ENCODE measurements around the gene DPCD. TPM values are rescaled to one million over a fixed set of nuclear protein-coding genes. Genes with fewer than 3 reads are reported as not detected.

The DPCD gene
- total RNA-seq, 1 experiment from 2014 or later: 39.5 TPM

DNA sequence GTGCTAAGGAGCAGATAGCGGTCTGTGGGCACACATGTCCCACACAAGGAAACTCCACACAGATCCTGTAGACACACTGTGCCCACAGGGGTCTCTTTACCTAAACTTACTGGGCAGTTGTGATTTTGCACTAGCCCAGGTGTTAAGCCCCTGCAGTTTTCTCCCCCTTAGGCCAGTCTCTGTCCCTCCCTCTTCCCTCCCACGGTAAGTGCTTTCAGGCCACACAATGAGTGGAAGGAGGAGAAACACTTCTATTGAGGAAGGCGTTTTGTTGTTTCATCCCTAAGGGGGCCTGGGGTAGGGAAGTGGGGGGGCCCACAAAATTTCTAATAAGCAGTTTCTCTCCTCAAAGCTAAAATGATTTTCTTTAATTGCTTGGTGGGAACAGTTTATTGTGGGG lies 55.4 kb downstream of the DPCD start:
- H4K20me1 ChIP-seq (ENCODE audit: insufficient read depth): no peaks in the 10 kb centered on the region
- ChIA-PET RAD21 (ENCODE audit: low non-redundant PET in 1 of 2, low total read pairs in 2 of 2, uncharacterized antibody in 2 of 2, unreplicated experiment in 2 of 2) (no interaction called here), POLR2A (no interaction called here), CTCF (no interaction called here)
- H3K27me3 ChIP-seq (ENCODE audit: insufficient read depth, low read length): no peaks in the 10 kb centered on the region
- BruUV-seq (replicated peaks): no TSS peak
- no peak overlapping the region for H3K27ac ChIP-seq (ENCODE audit: low read depth, low read length)
- intact Hi-C loops (cut with micrococcal nuclease): no loop called here
- DNase-seq (ENCODE audit: low read depth, low spot score): no peak
- H3K9me3 ChIP-seq (ENCODE audit: control insufficient read depth in 1 of 2, insufficient read depth in 1 of 2, low read depth in 1 of 2, low read length in 2 of 2): no peaks in the 10 kb centered on the region
- no peaks in the 10 kb centered on the region for H3K79me2 ChIP-seq (ENCODE audit: insufficient read depth, low read length)
- no peaks in the 10 kb centered on the region for H3K36me3 ChIP-seq (ENCODE audit: control insufficient read depth in 1 of 2, insufficient read depth in 2 of 2, low read length in 2 of 2)
- no peak overlapping the region for H3K4me3 ChIP-seq (replicated peaks in 1 of 2; ENCODE audit: low read depth in 1 of 2, low read length in 2 of 2)
- H3K4me1 ChIP-seq (ENCODE audit: control insufficient read depth in 1 of 2, insufficient read depth in 2 of 2, low read length in 2 of 2): no peaks in the 10 kb centered on the region
- H2AFZ ChIP-seq (ENCODE audit: low read depth, low read length, poor library complexity, severe bottlenecking): no peak overlapping the region
- H3K9ac ChIP-seq (ENCODE audit: low read length): no peak overlapping the region
- no peak for ATAC-seq
- H3K4me2 ChIP-seq (ENCODE audit: low read length): no peak overlapping the region
- H3K9me2 ChIP-seq (ENCODE audit: insufficient read depth): no peaks in the 10 kb centered on the region
- no peak for TF ChIP-seq EGR1 (IDR thresholded peaks at IDR 0.05; ENCODE audit: low read depth)
- TF ChIP-seq SRF (IDR thresholded peaks at IDR 0.05; ENCODE audit: low read depth): no peak

DNA sequence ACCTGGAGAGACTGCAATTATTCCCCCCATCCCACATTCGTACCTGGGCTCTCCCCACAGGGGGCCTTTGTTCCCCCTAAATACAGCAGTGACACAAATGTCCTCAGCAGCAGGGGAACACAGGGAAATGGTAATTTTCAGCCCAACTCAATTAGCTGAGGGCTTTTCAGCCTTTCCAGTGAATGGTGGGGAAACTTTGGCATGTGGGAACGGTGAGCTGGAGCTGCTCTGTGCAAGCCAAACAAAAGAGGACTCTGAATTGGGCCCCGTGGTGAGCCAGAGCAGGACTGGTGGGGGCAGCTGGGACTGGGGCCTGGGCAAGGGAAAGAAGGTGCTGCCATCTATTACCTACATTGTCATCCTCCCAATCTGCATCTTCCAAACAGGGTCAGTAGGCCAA lies 55.9 kb downstream of the DPCD start:
- Histone ChIP-seq H3K4me3 (replicated peaks in 1 of 2; ENCODE audit: low read depth in 1 of 2, low read length in 2 of 2) (no peak overlapping the region), H3K4me2 (ENCODE audit: low read length) (no peak overlapping the region), H3K9me3 (ENCODE audit: control insufficient read depth in 1 of 2, insufficient read depth in 1 of 2, low read depth in 1 of 2, low read length in 2 of 2) (no peaks in the 10 kb centered on the region), H3K4me1 (ENCODE audit: control insufficient read depth in 1 of 2, insufficient read depth in 2 of 2, low read length in 2 of 2) (no peaks in the 10 kb centered on the region), H2AFZ (ENCODE audit: low read depth, low read length, poor library complexity, severe bottlenecking) (no peak overlapping the region), H3K36me3 (ENCODE audit: control insufficient read depth in 1 of 2, insufficient read depth in 2 of 2, low read length in 2 of 2) (no peaks in the 10 kb centered on the region), H3K9me2 (ENCODE audit: insufficient read depth) (no peaks in the 10 kb centered on the region), H3K27ac (ENCODE audit: low read depth, low read length) (no peak overlapping the region), H4K20me1 (ENCODE audit: insufficient read depth) (no peaks in the 10 kb centered on the region), H3K27me3 (ENCODE audit: insufficient read depth, low read length) (no peaks in the 10 kb centered on the region), H3K9ac (ENCODE audit: low read length) (no peak overlapping the region), H3K79me2 (ENCODE audit: insufficient read depth, low read length) (no peaks in the 10 kb centered on the region)
- DNase-seq (ENCODE audit: low read depth, low spot score): no peak
- intact Hi-C loops (cut with micrococcal nuclease): no loop called here
- CTCF ChIA-PET: no interaction called here
- no TSS peak for BruUV-seq (replicated peaks)
- ATAC-seq: no peak
- RAD21 ChIA-PET (ENCODE audit: low non-redundant PET in 1 of 2, low total read pairs in 2 of 2, uncharacterized antibody in 2 of 2, unreplicated experiment in 2 of 2): no interaction called here
- POLR2A ChIA-PET: no interaction called here
- TF ChIP-seq ZFX (IDR thresholded peaks at IDR 0.05): no peak
- no peak for TF ChIP-seq YY1 (IDR thresholded peaks at IDR 0.05; ENCODE audit: extremely low read depth, insufficient replicate concordance, low read depth, low read length)
- no peak for TF ChIP-seq JUND (IDR thresholded peaks at IDR 0.05)
- TF ChIP-seq FOSL1 (IDR thresholded peaks at IDR 0.05; ENCODE audit: low read depth): no peak
- TF ChIP-seq, protein P1, sequence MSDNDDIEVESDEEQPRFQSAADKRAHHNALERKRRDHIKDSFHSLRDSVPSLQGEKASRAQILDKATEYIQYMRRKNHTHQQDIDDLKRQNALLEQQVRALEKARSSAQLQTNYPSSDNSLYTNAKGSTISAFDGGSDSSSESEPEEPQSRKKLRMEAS (IDR thresholded peaks at IDR 0.05): no peak
- TF ChIP-seq EZH2 (IDR thresholded peaks at IDR 0.05): no peak
- no peak for TF ChIP-seq RAD21 (IDR thresholded peaks at IDR 0.05; ENCODE audit: low read depth)
- no peak for TF ChIP-seq ELF1 (IDR thresholded peaks at IDR 0.05; ENCODE audit: borderline replicate concordance, low read depth)
- TF ChIP-seq SIN3A (IDR thresholded peaks at IDR 0.05; ENCODE audit: low read depth): no peak
- TF ChIP-seq ZBTB33 (IDR thresholded peaks at IDR 0.05; ENCODE audit: extremely low read depth, insufficient replicate concordance, low read length): no peak
- TF ChIP-seq POLR2A (IDR thresholded peaks at IDR 0.05; ENCODE audit: borderline replicate concordance, extremely low read depth, insufficient read depth, insufficient read length): no peak
- TF ChIP-seq CBX3 (IDR thresholded peaks at IDR 0.05; ENCODE audit: low read depth): no peak
- no peak for TF ChIP-seq POLR2AphosphoS5 (IDR thresholded peaks at IDR 0.05; ENCODE audit: low read depth, low read length)
- TF ChIP-seq, protein P2, sequence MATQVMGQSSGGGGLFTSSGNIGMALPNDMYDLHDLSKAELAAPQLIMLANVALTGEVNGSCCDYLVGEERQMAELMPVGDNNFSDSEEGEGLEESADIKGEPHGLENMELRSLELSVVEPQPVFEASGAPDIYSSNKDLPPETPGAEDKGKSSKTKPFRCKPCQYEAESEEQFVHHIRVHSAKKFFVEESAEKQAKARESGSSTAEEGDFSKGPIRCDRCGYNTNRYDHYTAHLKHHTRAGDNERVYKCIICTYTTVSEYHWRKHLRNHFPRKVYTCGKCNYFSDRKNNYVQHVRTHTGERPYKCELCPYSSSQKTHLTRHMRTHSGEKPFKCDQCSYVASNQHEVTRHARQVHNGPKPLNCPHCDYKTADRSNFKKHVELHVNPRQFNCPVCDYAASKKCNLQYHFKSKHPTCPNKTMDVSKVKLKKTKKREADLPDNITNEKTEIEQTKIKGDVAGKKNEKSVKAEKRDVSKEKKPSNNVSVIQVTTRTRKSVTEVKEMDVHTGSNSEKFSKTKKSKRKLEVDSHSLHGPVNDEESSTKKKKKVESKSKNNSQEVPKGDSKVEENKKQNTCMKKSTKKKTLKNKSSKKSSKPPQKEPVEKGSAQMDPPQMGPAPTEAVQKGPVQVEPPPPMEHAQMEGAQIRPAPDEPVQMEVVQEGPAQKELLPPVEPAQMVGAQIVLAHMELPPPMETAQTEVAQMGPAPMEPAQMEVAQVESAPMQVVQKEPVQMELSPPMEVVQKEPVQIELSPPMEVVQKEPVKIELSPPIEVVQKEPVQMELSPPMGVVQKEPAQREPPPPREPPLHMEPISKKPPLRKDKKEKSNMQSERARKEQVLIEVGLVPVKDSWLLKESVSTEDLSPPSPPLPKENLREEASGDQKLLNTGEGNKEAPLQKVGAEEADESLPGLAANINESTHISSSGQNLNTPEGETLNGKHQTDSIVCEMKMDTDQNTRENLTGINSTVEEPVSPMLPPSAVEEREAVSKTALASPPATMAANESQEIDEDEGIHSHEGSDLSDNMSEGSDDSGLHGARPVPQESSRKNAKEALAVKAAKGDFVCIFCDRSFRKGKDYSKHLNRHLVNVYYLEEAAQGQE (IDR thresholded peaks at IDR 0.05; ENCODE audit: low read depth): no peak
- no peak for TF ChIP-seq SRF (IDR thresholded peaks at IDR 0.05; ENCODE audit: low read depth)

Measured in HCT116 (cell line).